ENCODE measurements around the gene FCGBP.
"Not testable (repeated sequence)": the region's sequence is repeated elsewhere in the genome, so short reads cannot be mapped to it uniquely, and the experiment has no call there.

FCGBP gene

GRCh38 chr19:39892506-39892902 is 41.9 kb downstream of the FCGBP start:
- not testable (repeated sequence) for DNase-seq

DNA sequence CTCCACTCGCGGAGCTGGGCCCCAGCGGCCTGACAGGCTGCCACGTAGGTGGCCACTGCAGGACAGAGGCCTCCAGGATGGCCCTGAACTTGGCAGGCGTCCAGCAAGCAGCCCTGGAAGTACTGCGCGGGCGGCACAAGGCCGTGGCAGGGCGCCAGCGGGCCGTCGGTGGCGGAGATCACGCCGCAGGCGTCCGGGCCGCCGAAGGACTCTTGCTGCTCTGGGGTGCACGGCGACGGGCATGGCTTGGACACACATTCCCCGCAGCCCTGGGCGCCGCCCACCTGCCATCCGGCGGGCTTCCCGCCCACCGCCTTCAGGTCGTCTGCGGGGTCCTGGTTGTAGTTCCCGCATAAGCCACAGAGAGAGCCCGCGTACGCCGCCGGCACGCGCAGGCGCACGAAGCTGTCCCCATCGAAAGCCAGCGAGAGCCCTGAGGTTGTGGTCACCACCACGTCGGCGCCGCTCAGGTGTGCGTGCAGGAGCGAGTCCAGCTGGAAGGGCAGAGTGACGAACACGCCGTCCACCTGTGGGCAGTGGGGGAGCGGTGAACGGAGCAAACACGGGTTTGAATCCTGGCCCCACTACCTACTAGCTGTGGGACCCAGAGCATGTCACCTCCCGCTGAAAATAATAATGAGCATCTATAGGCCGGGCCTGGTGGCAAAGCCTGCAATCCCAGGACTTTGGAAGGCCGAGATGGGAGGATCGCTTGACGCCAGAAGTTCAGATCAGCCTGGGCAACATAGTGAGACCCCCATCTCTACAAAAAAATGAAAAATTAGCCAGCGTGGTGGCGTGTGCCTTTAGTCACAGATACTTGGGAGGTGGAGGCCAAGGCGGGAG is 42.6 kb downstream of the FCGBP start:
- DNase-seq: not testable (repeated sequence)

GRCh38 chr19:39890755-39891551 is 43.5 kb downstream of the FCGBP start:
- DNase-seq: no peak

GRCh38 chr19:39889872-39890754 is 44.3 kb downstream of the FCGBP start:
- DNase-seq: not testable (repeated sequence)

GRCh38 chr19:39887456-39887951 is 46.9 kb downstream of the FCGBP start:
- not testable (repeated sequence) for DNase-seq

DNA sequence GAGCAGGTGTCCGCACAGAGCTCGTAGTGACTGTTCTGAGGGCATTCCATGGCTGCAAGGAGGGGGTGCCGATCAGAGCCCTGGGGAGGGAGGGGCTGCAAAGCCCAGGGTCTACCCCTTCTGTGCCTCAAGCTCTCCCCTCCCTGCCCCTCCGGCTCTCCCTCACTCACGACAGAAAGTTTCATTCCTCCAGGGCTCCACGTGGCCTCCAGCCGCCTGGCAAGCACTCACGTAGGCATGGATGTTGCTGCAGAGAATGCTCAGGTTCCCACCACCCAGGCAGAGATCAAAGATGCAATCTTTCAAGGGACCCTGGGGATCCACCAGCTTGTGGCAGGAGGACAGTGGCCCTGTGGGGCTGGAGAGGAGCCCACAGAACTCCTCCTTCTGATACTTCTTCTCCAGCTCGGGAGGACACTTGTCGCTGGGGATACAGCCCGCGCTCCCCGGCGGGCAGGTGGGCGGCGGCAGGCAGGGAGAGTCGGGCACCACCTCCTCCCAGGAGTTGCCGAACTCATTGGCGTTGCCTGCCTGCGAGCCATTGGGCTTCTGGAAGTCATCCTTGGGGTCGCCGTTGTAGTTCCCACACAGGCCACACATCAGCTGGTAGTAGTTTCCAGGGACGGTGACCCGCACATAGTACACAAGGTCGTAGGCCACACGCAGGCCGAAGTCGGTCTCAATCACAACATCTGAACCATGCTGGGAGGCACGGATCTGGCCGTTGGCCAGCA is 48.4 kb downstream of the FCGBP start:
- DNase-seq: not testable (repeated sequence)

DNA sequence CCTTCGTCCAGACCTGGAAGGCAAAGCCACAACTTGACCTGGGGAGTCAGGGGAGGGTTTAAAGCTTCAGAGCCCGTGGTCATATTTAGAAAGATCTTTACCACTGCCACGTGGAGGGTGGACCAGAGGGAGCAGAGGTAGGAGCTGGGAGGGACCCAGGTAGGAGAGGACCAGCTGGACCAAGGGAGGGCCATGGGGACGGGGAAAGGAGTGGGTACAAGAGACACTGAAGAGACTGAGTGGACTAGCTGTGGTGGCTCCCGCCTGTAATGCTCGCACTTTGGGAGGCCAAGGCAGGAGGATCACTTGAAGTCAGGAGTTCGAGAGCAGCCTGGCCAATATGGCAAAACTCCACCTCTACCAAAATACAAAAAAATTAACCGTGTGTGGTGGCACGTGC is 49.7 kb downstream of the FCGBP start:
- not testable (repeated sequence) for DNase-seq
